ENCODE results near the gene PTPRCAP. TPM values are rescaled to one million over a fixed set of nuclear protein-coding genes. Genes with fewer than 3 reads are reported as not detected.
A peak's percentile ranks its signal among the peaks of the same experiment; 100 is the strongest.

The PTPRCAP gene
- polyA plus RNA-seq, 2 donors: 6.2 to 6.5 TPM

- Histone ChIP-seq H3K4me3 (ENCODE audit: low read depth in 1 of 2, low read length in 2 of 2) (peak overlapping the region; percentile 77 to 80), H3K27ac (ENCODE audit: low read depth in 2 of 2, low read length in 1 of 2) (peak overlapping the region; percentile 90 to 92), H3K36me3 (ENCODE audit: control insufficient read depth in 2 of 2, insufficient read depth in 2 of 2, low read length in 1 of 2) (peaks cover 0 to 35% of the 10 kb centered on the region in 2 donors), H3K4me1 (ENCODE audit: control insufficient read depth in 2 of 2, insufficient read depth in 2 of 2, low read length in 1 of 2) (peaks cover 8 to 21% of the 10 kb centered on the region in 2 donors), H3K9me3 (ENCODE audit: control insufficient read depth in 2 of 2, insufficient read depth in 1 of 2, low read depth in 1 of 2, low read length in 1 of 2) (no peaks in the 10 kb centered on the region), H3K27me3 (ENCODE audit: control insufficient read depth in 1 of 2, insufficient read depth in 2 of 2, low read length in 2 of 2) (no peaks in the 10 kb centered on the region)
- WGBS, 2 donors: 36 to 43% methylated on average over 35 to 45 of the region's 45 CpGs
Measured at GRCh38 chr11:67442504-67443404, 5.3 kb upstream of the PTPRCAP start.

GRCh38 chr11:67441731-67442351, 4.4 kb upstream of the PTPRCAP start:
- no peak overlapping the region for H3K4me3 ChIP-seq (ENCODE audit: low read depth in 1 of 2, low read length in 2 of 2)
- peaks cover 0 to 39% of the 10 kb centered on the region in 2 donors for H3K36me3 ChIP-seq (ENCODE audit: control insufficient read depth in 2 of 2, insufficient read depth in 2 of 2, low read length in 1 of 2)
- H3K4me1 ChIP-seq (ENCODE audit: control insufficient read depth in 2 of 2, insufficient read depth in 2 of 2, low read length in 1 of 2): peaks cover 8 to 21% of the 10 kb centered on the region in 2 donors
- no peaks in the 10 kb centered on the region for H3K27me3 ChIP-seq (ENCODE audit: control insufficient read depth in 1 of 2, insufficient read depth in 2 of 2, low read length in 2 of 2)
- 80% methylated on average over 28 of the region's 28 CpGs for WGBS, 2 donors
- peak overlapping the region in 1 of 2 donors; percentile 90 for H3K27ac ChIP-seq (ENCODE audit: low read depth in 2 of 2, low read length in 1 of 2)
- no peaks in the 10 kb centered on the region for H3K9me3 ChIP-seq (ENCODE audit: control insufficient read depth in 2 of 2, insufficient read depth in 1 of 2, low read depth in 1 of 2, low read length in 1 of 2)

GRCh38 chr11:67441098-67441563, 3.6 kb upstream of the PTPRCAP start:
- Histone ChIP-seq H3K36me3 (ENCODE audit: control insufficient read depth in 2 of 2, insufficient read depth in 2 of 2, low read length in 1 of 2) (peaks cover 1 to 43% of the 10 kb centered on the region in 2 donors), H3K4me1 (ENCODE audit: control insufficient read depth in 2 of 2, insufficient read depth in 2 of 2, low read length in 1 of 2) (peaks cover 9 to 21% of the 10 kb centered on the region in 2 donors), H3K9me3 (ENCODE audit: control insufficient read depth in 2 of 2, insufficient read depth in 1 of 2, low read depth in 1 of 2, low read length in 1 of 2) (no peaks in the 10 kb centered on the region), H3K4me3 (ENCODE audit: low read depth in 1 of 2, low read length in 2 of 2) (no peak overlapping the region), H3K27ac (ENCODE audit: low read depth in 2 of 2, low read length in 1 of 2) (no peak overlapping the region), H3K27me3 (ENCODE audit: control insufficient read depth in 1 of 2, insufficient read depth in 2 of 2, low read length in 2 of 2) (no peaks in the 10 kb centered on the region)
- 83 to 88% methylated on average over 21 of the region's 21 CpGs for WGBS, 2 donors

- Histone ChIP-seq H3K36me3 (ENCODE audit: control insufficient read depth in 2 of 2, insufficient read depth in 2 of 2, low read length in 1 of 2) (peaks cover 3 to 49% of the 10 kb centered on the region in 2 donors), H3K27ac (ENCODE audit: low read depth in 2 of 2, low read length in 1 of 2) (peak overlapping the region in 1 of 2 donors; percentile 42), H3K4me1 (ENCODE audit: control insufficient read depth in 2 of 2, insufficient read depth in 2 of 2, low read length in 1 of 2) (peaks cover 14 to 21% of the 10 kb centered on the region in 2 donors), H3K27me3 (ENCODE audit: control insufficient read depth in 1 of 2, insufficient read depth in 2 of 2, low read length in 2 of 2) (no peaks in the 10 kb centered on the region), H3K9me3 (ENCODE audit: control insufficient read depth in 2 of 2, insufficient read depth in 1 of 2, low read depth in 1 of 2, low read length in 1 of 2) (no peaks in the 10 kb centered on the region), H3K4me3 (ENCODE audit: low read depth in 1 of 2, low read length in 2 of 2) (no peak overlapping the region)
- 61 to 69% methylated on average over 16 to 17 of the region's 17 CpGs for WGBS, 2 donors
Measured at GRCh38 chr11:67440229-67441097, 3.0 kb upstream of the PTPRCAP start.

- H3K27me3 ChIP-seq (ENCODE audit: control insufficient read depth in 1 of 2, insufficient read depth in 2 of 2, low read length in 2 of 2): no peaks in the 10 kb centered on the region
- H3K9me3 ChIP-seq (ENCODE audit: control insufficient read depth in 2 of 2, insufficient read depth in 1 of 2, low read depth in 1 of 2, low read length in 1 of 2): no peaks in the 10 kb centered on the region
- peaks cover 3 to 58% of the 10 kb centered on the region in 2 donors for H3K36me3 ChIP-seq (ENCODE audit: control insufficient read depth in 2 of 2, insufficient read depth in 2 of 2, low read length in 1 of 2)
- peaks cover 14 to 24% of the 10 kb centered on the region in 2 donors for H3K4me1 ChIP-seq (ENCODE audit: control insufficient read depth in 2 of 2, insufficient read depth in 2 of 2, low read length in 1 of 2)
- H3K27ac ChIP-seq (ENCODE audit: low read depth in 2 of 2, low read length in 1 of 2): peak overlapping the region; percentile 14 to 65
- H3K4me3 ChIP-seq (ENCODE audit: low read depth in 1 of 2, low read length in 2 of 2): no peak overlapping the region
- 64 to 68% methylated on average over 31 of the region's 31 CpGs for WGBS, 2 donors
Measured at GRCh38 chr11:67439321-67440228, 2.1 kb upstream of the PTPRCAP start.

GRCh38 chr11:67438158-67438902, 848 bp upstream of the PTPRCAP start:
- H3K9me3 ChIP-seq (ENCODE audit: control insufficient read depth in 2 of 2, insufficient read depth in 1 of 2, low read depth in 1 of 2, low read length in 1 of 2): no peaks in the 10 kb centered on the region
- H3K4me1 ChIP-seq (ENCODE audit: control insufficient read depth in 2 of 2, insufficient read depth in 2 of 2, low read length in 1 of 2): peaks cover 14 to 30% of the 10 kb centered on the region in 2 donors
- H3K27ac ChIP-seq (ENCODE audit: low read depth in 2 of 2, low read length in 1 of 2): peak overlapping the region; percentile 14 to 65
- 74 to 76% methylated on average over 35 to 41 of the region's 41 CpGs for WGBS, 2 donors
- peaks cover 3 to 69% of the 10 kb centered on the region in 2 donors for H3K36me3 ChIP-seq (ENCODE audit: control insufficient read depth in 2 of 2, insufficient read depth in 2 of 2, low read length in 1 of 2)
- peak overlapping the region; percentile 16 to 37 for H3K4me3 ChIP-seq (ENCODE audit: low read depth in 1 of 2, low read length in 2 of 2)
- H3K27me3 ChIP-seq (ENCODE audit: control insufficient read depth in 1 of 2, insufficient read depth in 2 of 2, low read length in 2 of 2): no peaks in the 10 kb centered on the region

DNA sequence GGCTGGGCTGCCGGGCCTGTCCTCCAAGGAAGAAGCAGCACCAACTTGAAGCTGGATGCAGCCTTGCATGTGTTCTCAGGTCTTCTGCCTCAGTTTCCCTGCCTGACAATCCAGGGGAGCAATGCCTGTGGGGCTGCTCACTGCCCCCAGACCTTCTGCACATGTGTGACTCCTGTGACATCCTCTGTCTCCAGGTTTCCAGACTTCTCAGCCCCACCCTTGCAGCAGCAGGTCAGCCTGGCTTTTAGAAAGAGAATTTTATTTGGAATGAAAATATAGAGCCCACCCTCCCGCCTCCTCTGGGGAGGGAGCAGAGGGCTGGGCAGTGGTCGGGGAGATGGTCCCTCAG, 301 bp upstream of the PTPRCAP start:
- Histone ChIP-seq H3K27ac (ENCODE audit: low read depth in 2 of 2, low read length in 1 of 2) (peak overlapping the region in 1 of 2 donors; percentile 39), H3K4me1 (ENCODE audit: control insufficient read depth in 2 of 2, insufficient read depth in 2 of 2, low read length in 1 of 2) (peaks cover 17 to 32% of the 10 kb centered on the region in 2 donors), H3K27me3 (ENCODE audit: control insufficient read depth in 1 of 2, insufficient read depth in 2 of 2, low read length in 2 of 2) (no peaks in the 10 kb centered on the region), H3K9me3 (ENCODE audit: control insufficient read depth in 2 of 2, insufficient read depth in 1 of 2, low read depth in 1 of 2, low read length in 1 of 2) (no peaks in the 10 kb centered on the region), H3K36me3 (ENCODE audit: control insufficient read depth in 2 of 2, insufficient read depth in 2 of 2, low read length in 1 of 2) (peaks cover 3 to 74% of the 10 kb centered on the region in 2 donors), H3K4me3 (ENCODE audit: low read depth in 1 of 2, low read length in 2 of 2) (peak overlapping the region; percentile 16 to 40)
- whole genome bisulfite sequencing, 2 donors: 61 to 72% methylated on average over 3 of the region's 3 CpGs

- WGBS, 2 donors: 40 to 51% methylated on average over 6 of the region's 6 CpGs
- H3K27ac ChIP-seq (ENCODE audit: low read depth in 2 of 2, low read length in 1 of 2): peak overlapping the region in 1 of 2 donors; percentile 43
- H3K4me3 ChIP-seq (ENCODE audit: low read depth in 1 of 2, low read length in 2 of 2): peak overlapping the region; percentile 16 to 25
- no peaks in the 10 kb centered on the region for H3K9me3 ChIP-seq (ENCODE audit: control insufficient read depth in 2 of 2, insufficient read depth in 1 of 2, low read depth in 1 of 2, low read length in 1 of 2)
- peaks cover 13 to 29% of the 10 kb centered on the region in 2 donors for H3K4me1 ChIP-seq (ENCODE audit: control insufficient read depth in 2 of 2, insufficient read depth in 2 of 2, low read length in 1 of 2)
- peaks cover 3 to 83% of the 10 kb centered on the region in 2 donors for H3K36me3 ChIP-seq (ENCODE audit: control insufficient read depth in 2 of 2, insufficient read depth in 2 of 2, low read length in 1 of 2)
- H3K27me3 ChIP-seq (ENCODE audit: control insufficient read depth in 1 of 2, insufficient read depth in 2 of 2, low read length in 2 of 2): no peaks in the 10 kb centered on the region
Measured at GRCh38 chr11:67436459-67437081, 912 bp downstream of the PTPRCAP start.

Data from esophagus (tissue), 2 donors.